Fibroblast of villous mesenchyme (primary cell): ENCODE data around the gene UGT2A3. TPM values are rescaled to one million over a fixed set of nuclear protein-coding genes. Genes with fewer than 3 reads are reported as not detected.
"Not testable (repeated sequence)": the region's sequence is repeated elsewhere in the genome, so short reads cannot be mapped to it uniquely, and the experiment has no call there.

ENCODE experiments used
- DNase-seq: peaks from one replicate; pipeline ENCODE4 v3.0.0-alpha.2; 2010; ENCODE audit warnings: low read depth
- H3K4me3 ChIP-seq: 2 replicates; pipeline ENCODE4 v1.5.1; 2011; ENCODE audit warnings: low read depth, mild to moderate bottlenecking, low read length
- CTCF ChIP-seq: IDR thresholded peaks from 2 replicates; pipeline ENCODE4 v1.5.1; 2012; ENCODE audit warnings: low read depth, mild to moderate bottlenecking, low read length; ENCODE audit not compliant: insufficient read depth
- total RNA-seq: library from RNA; depleted of rRNA; stranded (reverse); fragments of >200 nt; gene quantifications from 2 replicates; pipeline ENCODE4 v1.2.3, GENCODE V29; 2012

Gene UGT2A3
- total RNA-seq, 1 donor, result not detected

- DNase-seq, result no peak
- H3K4me3 ChIP-seq, result no peak overlapping the region
- TF ChIP-seq CTCF, result no peak
Observed at GRCh38 chr4:68962868-68963267, 11.3 kb upstream of the UGT2A3 start.

- TF ChIP-seq CTCF, result no peak
- DNase-seq, result no peak
- no peak overlapping the region for H3K4me3 ChIP-seq
Observed at GRCh38 chr4:68960294-68961163, 8.9 kb upstream of the UGT2A3 start.

- H3K4me3 ChIP-seq, DNase-seq: not testable (repeated sequence)
Observed at GRCh38 chr4:68959085-68959484, 7.5 kb upstream of the UGT2A3 start.

GRCh38 chr4:68954126-68954525 lies 2.5 kb upstream of the UGT2A3 start:
- no peak for DNase-seq
- H3K4me3 ChIP-seq, result no peak overlapping the region
- TF ChIP-seq CTCF, result no peak

- DNase-seq, result no peak
- no peak for TF ChIP-seq CTCF
- no peak overlapping the region for H3K4me3 ChIP-seq
Observed at GRCh38 chr4:68953056-68953596, 1.5 kb upstream of the UGT2A3 start.

GRCh38 chr4:68951806-68952585 lies 392 bp upstream of the UGT2A3 start:
- no peak for TF ChIP-seq CTCF
- DNase-seq, result no peak
- H3K4me3 ChIP-seq, result no peak overlapping the region

- DNase-seq, result no peak
- no peak overlapping the region for H3K4me3 ChIP-seq
- TF ChIP-seq CTCF, result no peak
Observed at GRCh38 chr4:68950033-68950432, 1.6 kb downstream of the UGT2A3 start.
